ENCODE results near the gene FLVCR1.
"Not testable (repeated sequence)": the region's sequence is repeated elsewhere in the genome, so short reads cannot be mapped to it uniquely, and the experiment has no call there.

Gene FLVCR1

GRCh38 chr1:212857992-212858460 is at the start of gene FLVCR1:
FLVCR1 (plus strand) TSS chr1:212858275; CDS start chr1:212858453, 178 bp downstream.
- DNase-seq (ENCODE audit: low read depth, low spot score): peak; percentile 96

DNA sequence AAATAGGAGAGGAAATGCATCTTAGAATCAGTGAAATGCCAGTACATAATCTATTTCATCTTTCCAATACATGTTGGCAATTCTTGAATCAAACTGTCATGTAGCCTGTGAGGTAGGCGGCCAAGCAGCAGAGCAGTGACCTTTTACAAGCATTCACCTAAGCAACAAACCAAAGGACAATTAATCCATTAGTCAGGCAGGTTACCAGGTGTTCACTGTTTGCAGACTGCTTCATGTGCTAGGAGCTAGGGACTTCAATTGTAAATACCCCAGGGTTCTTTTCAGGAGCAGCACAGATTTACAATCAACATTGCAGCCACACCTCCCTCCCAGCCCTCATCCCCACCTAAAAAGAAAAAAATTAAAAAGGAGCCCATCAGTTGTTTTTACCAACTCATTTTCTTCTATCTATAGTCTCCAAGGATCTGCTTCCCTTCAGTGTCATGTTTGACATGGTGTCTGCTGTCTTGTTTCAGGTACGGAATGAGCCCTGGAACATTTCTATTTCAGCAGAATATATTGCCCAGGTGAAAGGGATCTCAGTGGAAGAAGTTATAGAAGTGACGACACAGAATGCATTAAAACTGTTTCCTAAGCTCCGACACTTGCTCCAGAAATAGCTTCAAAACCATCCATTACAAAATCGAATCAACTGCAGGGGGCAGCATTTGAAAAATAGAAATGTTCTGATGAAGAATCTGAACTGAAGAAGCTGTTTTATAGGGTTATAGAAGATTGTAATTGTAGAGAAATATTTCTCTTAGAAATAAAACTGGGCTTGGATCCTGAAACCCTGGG is 43.3 kb upstream of the FLVCR1 start:
- peak; percentile 15 for DNase-seq (ENCODE audit: low read depth, low spot score)

GRCh38 chr1:212816567-212817278 is 41.4 kb upstream of the FLVCR1 start:
- DNase-seq (ENCODE audit: low read depth, low spot score): no peak

GRCh38 chr1:212819726-212820125 is 38.3 kb upstream of the FLVCR1 start:
- DNase-seq (ENCODE audit: low read depth, low spot score): no peak

DNA sequence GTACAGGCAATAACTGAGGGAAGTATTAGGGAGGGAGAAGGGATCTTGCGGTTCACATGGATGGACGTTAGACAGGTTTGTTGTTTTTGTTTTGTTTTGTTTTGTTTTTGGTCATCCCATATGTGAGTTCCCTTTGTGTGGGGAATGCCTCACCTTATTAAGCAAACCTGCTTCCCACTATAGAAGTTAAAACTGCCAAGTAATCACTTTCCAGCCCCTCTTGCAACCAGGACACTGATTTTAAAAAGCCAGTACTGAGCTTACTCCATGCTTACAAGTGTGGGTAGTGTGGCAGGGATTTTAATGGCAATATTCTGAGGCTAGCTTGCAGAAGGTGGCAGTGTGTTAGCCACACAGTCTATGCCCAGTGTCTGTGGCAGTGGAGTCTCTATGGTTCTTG is 37.1 kb upstream of the FLVCR1 start:
- no peak for DNase-seq (ENCODE audit: low read depth, low spot score)

- DNase-seq (ENCODE audit: low read depth, low spot score): no peak
These were observed 35.1 kb upstream of the FLVCR1 start for GRCh38 chr1:212822956-212823355.

DNA sequence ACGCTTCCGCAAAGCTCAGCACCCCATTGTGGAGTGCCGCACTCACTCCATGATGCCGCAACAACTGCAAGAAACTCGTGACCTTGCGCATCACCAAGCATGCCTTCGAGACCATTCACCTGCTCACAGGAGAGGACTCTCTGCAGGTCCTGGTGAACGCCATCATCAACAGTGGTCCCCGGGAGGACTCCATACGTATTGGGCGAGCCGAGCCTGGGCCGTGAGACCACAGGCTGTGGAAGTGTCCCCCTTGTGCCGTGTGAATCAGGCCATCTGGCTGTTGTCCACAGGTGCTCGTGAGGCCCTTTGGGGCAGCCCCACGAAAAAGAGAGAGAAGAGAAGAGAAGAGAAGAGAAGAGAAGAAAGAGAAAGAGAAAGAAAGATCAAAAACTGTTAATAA is 33.9 kb upstream of the FLVCR1 start:
- no peak for DNase-seq (ENCODE audit: low read depth, low spot score)

GRCh38 chr1:212825798-212826452 is 32.1 kb upstream of the FLVCR1 start:
- no peak for DNase-seq (ENCODE audit: low read depth, low spot score)

GRCh38 chr1:212827171-212827776 is 30.8 kb upstream of the FLVCR1 start:
- no peak for DNase-seq (ENCODE audit: low read depth, low spot score)

DNA sequence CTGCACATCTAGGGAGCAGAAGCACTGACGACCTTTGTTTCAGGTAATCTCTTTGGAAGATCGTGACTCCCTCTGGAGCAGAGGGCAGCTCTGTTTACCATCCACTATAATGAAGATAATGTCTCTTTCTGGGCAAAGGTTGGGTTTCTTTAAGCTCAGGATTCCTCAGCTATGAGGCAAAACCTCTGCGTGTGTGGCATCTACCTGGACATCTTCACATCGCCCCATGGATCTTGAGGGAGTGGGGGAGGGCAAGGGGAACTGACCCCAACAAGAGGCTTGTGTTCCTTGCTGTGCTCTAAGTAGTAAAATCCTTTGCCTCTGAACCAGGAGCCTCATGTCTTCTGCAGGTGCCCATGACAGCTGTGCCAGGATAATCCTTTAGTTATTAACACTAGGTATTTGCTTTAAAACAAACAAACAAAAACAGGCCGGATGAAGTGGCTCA is 30.2 kb upstream of the FLVCR1 start:
- no peak for DNase-seq (ENCODE audit: low read depth, low spot score)

DNA sequence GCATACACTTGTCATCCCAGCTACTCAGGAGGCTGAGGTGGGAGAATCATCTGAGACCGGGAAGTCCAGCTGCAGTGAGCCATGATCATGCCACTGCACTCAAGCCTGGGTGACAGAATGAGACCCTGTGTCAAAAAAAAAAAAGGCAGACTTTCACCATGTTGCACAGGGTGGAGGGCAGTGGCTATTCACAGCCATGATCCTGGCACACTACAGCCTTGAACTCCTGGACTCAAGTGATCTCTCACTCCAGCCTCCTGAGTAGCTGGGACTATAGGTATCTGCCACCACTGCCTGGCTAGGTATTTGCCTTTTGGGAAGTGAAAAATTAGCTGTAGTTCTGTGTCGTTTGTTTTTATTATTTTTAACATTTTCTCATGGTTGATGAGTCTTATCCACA is 29.7 kb upstream of the FLVCR1 start:
- no peak for DNase-seq (ENCODE audit: low read depth, low spot score)

GRCh38 chr1:212833211-212834207 is 24.6 kb upstream of the FLVCR1 start:
- not testable (repeated sequence) for DNase-seq (ENCODE audit: low read depth, low spot score)

- no peak for DNase-seq (ENCODE audit: low read depth, low spot score)
These were observed 19.9 kb upstream of the FLVCR1 start for GRCh38 chr1:212838145-212838544.

GRCh38 chr1:212844521-212844920 is 13.6 kb upstream of the FLVCR1 start:
- DNase-seq (ENCODE audit: low read depth, low spot score): not testable (repeated sequence)

DNA sequence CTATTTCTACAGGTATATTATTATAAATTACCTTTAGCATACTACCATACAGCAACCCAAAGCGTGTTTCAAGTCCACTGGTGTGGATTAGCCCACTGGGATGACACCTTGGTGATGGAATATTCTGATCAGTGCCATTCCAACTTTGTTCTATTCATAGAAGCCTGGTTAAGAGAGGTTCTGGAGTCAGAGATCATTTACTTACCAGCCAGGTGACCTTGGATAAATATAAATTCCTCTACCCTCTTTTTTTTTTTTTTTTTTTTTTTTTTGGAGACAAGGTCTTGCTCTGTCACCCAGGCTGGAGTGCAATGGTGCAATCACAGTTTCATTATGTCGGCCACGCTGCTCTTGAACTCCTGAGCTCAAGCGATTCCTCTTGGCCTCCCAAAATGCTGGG is 10.5 kb upstream of the FLVCR1 start, which contains the start of gene SPATA45:
Gene SPATA45, minus strand, starts transcription at position 101 of the 400 bp plus-strand sequence. CDS start 11,500 bp downstream, outside the sequence.
- no peak for DNase-seq (ENCODE audit: low read depth, low spot score)

GRCh38 chr1:212852105-212852688 is 5.9 kb upstream of the FLVCR1 start:
- peak; percentile 46 for DNase-seq (ENCODE audit: low read depth, low spot score)

DNA sequence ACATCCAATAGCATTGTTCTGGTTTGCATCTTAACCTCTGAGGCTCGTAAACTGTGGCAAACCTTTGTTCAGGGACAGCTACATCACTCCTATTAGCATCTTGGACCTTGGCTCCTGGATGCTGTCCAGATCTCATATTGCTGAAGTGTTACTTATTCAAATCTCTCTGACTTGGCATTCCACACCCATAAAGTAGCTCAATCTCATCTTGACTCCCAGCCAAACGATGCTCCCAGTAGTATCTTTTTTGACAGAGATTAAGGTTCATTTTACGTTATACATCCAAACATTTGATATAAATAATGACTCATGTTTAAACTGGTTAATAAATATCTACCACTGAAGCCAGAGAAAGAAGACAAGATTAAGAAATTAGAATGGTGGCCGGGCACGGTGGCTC is 4.4 kb upstream of the FLVCR1 start:
- no peak for DNase-seq (ENCODE audit: low read depth, low spot score)

DNA sequence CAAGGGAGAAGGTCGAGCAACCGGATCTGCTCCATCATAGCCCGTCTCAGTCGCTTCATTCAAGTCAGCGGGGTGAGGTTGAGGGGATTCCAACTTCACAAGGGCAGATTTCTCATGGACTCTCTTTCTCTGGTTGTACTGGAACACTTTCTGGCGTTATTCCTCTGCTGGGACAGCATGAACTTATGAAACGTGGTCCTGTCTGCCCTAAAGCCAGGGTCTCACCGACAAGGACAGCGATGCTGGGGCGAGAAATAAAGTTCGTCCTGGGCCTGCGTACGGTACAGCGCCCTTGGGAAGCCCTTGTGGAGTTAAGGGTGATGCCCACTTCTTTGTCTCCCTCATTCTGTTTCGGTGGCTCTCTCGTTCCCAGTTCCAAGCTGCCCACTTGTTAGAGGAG is 1.3 kb upstream of the FLVCR1 start:
- DNase-seq (ENCODE audit: low read depth, low spot score): peak; percentile 31

GRCh38 chr1:212858461-212859265 is 588 bp downstream of the FLVCR1 start:
- peak; percentile 70 for DNase-seq (ENCODE audit: low read depth, low spot score)
